ENCODE results near the gene CD53. TPM values are rescaled to one million over a fixed set of nuclear protein-coding genes. Genes with fewer than 3 reads are reported as not detected.

CD53 gene
- polyA plus RNA-seq, 1 experiment = not detected

GRCh38 chr1:110872366-110872744 is 593 bp upstream of the CD53 start:
- CTCF ChIA-PET = no interaction called here
- Histone ChIP-seq H3K4me3 (ENCODE audit: low read depth, low read length) (no peak overlapping the region), H3K27ac (ENCODE audit: low read depth, low read length) (no peak overlapping the region), H3K9me3 (ENCODE audit: control insufficient read depth, insufficient read depth, low read length) (no peaks in the 10 kb centered on the region), H3K27me3 (ENCODE audit: control insufficient read depth, insufficient read depth, low read length) (no peaks in the 10 kb centered on the region)
- no peak for TF ChIP-seq CTCF (IDR thresholded peaks at IDR 0.05; ENCODE audit: low read depth, low read length)
- POLR2A ChIA-PET = no interaction called here
- no peak for DNase-seq (ENCODE audit: low read depth, low spot score)

- no peak for TF ChIP-seq CTCF (IDR thresholded peaks at IDR 0.05; ENCODE audit: low read depth, low read length)
- ChIA-PET CTCF (no interaction called here), POLR2A (no interaction called here)
- DNase-seq (ENCODE audit: low read depth, low spot score) = no peak
- H3K9me3 ChIP-seq (ENCODE audit: control insufficient read depth, insufficient read depth, low read length) = no peaks in the 10 kb centered on the region
- H3K4me3 ChIP-seq (ENCODE audit: low read depth, low read length) = no peak overlapping the region
- H3K27ac ChIP-seq (ENCODE audit: low read depth, low read length) = no peak overlapping the region
- H3K27me3 ChIP-seq (ENCODE audit: control insufficient read depth, insufficient read depth, low read length) = no peaks in the 10 kb centered on the region
Measured at GRCh38 chr1:110873856-110874255, 908 bp downstream of the CD53 start.

GRCh38 chr1:110874324-110875215 is 1.6 kb downstream of the CD53 start:
- no peak overlapping the region for H3K4me3 ChIP-seq (ENCODE audit: low read depth, low read length)
- no peak for DNase-seq (ENCODE audit: low read depth, low spot score)
- ChIA-PET CTCF (no interaction called here), POLR2A (no interaction called here)
- H3K27ac ChIP-seq (ENCODE audit: low read depth, low read length) = no peak overlapping the region
- no peak for TF ChIP-seq CTCF (IDR thresholded peaks at IDR 0.05; ENCODE audit: low read depth, low read length)
- H3K27me3 ChIP-seq (ENCODE audit: control insufficient read depth, insufficient read depth, low read length) = no peaks in the 10 kb centered on the region
- no peaks in the 10 kb centered on the region for H3K9me3 ChIP-seq (ENCODE audit: control insufficient read depth, insufficient read depth, low read length)

GRCh38 chr1:110875216-110875731 is 2.3 kb downstream of the CD53 start:
- ChIA-PET CTCF (no interaction called here), POLR2A (no interaction called here)
- Histone ChIP-seq H3K4me3 (ENCODE audit: low read depth, low read length) (no peak overlapping the region), H3K27me3 (ENCODE audit: control insufficient read depth, insufficient read depth, low read length) (no peaks in the 10 kb centered on the region), H3K27ac (ENCODE audit: low read depth, low read length) (no peak overlapping the region), H3K9me3 (ENCODE audit: control insufficient read depth, insufficient read depth, low read length) (no peaks in the 10 kb centered on the region)
- no peak for TF ChIP-seq CTCF (IDR thresholded peaks at IDR 0.05; ENCODE audit: low read depth, low read length)
- no peak for DNase-seq (ENCODE audit: low read depth, low spot score)

GRCh38 chr1:110876748-110877341 is 3.9 kb downstream of the CD53 start:
- Histone ChIP-seq H3K9me3 (ENCODE audit: control insufficient read depth, insufficient read depth, low read length) (no peaks in the 10 kb centered on the region), H3K27me3 (ENCODE audit: control insufficient read depth, insufficient read depth, low read length) (no peaks in the 10 kb centered on the region), H3K4me3 (ENCODE audit: low read depth, low read length) (no peak overlapping the region), H3K27ac (ENCODE audit: low read depth, low read length) (no peak overlapping the region)
- CTCF ChIA-PET = no interaction called here
- DNase-seq (ENCODE audit: low read depth, low spot score) = no peak
- POLR2A ChIA-PET = no interaction called here
- TF ChIP-seq CTCF (IDR thresholded peaks at IDR 0.05; ENCODE audit: low read depth, low read length) = no peak

Measured in AG04450 (cell line).